NCI-H1694 (cell line): ENCODE results near the gene RPS2.
A peak's percentile ranks its signal among the peaks of the same experiment; 100 is the strongest.

Experiments used
- DNase-seq: peaks from one replicate; lab custom pipeline; 2025; lab: John Stamatoyannopoulos, UW

Gene RPS2

DNA sequence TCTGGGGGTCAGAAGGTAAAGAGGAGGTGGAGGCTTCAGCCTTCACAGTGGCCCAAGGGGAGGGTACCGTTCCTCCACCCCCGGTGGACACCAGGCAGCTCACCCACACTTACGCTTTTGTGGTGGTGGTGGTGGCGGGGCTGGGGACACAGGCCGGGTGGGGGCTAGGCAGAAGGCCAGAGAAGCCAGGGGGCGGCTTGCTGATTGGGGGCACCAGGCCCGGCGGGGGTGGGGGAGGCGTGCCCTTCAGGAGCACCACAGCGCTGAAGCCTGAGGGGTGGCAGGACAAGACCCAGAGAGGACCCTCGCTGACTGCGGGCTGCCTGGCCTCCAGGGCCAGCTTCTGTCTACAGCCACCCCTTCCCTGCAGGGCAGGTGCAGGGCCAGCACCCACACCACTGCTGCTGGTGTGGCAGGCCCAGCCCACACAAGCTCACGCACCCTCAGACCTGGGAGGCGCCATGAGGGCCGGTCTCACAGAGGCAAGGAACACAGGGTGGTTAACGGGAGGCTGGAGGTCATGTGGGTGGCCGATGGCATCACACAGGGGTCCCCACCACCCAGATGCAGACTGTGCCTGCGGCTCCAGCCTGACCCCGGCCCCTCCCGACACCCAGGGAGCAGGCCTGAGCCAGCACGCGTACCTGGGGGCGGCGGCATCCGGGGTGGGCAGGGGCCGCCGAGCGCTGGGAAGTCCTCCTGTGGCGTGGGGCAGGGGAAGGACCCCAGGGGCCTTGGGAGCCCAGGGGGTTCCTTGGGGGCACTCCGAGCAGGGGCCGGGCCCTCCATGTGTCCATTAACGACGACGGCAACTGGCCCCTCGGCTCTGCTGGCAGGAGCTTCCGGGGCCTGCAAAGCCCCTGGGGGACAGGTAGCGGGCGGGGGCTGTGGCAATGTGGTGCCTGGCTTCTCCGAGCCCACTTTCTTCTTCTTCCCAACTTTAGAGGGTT is 34.5 kb upstream of the RPS2 start:
- no peak for DNase-seq

DNA sequence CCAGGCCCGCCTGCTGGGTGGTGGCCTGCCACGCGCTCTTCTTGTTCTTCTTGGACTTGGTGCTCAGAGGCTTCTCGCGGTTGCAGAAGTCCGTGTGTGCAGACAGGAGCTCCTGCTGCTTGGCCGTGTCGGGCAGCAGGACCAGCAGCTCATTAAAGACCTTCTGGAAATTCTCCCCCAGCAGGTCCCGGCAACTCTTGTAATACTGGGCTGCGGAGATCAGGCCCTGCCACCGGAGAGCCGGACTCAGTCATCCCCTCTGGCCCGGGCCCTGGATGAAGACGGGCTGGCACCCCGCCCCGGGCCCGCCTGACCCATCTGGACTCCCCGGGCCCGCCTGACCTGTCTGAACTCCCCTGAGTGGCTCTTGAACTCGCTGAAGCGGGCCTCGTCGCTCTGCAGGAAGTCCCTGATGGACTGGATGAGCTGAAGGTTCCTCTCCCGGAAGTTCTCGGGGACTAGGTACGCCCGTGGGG is 33.8 kb upstream of the RPS2 start:
- no peak for DNase-seq

DNA sequence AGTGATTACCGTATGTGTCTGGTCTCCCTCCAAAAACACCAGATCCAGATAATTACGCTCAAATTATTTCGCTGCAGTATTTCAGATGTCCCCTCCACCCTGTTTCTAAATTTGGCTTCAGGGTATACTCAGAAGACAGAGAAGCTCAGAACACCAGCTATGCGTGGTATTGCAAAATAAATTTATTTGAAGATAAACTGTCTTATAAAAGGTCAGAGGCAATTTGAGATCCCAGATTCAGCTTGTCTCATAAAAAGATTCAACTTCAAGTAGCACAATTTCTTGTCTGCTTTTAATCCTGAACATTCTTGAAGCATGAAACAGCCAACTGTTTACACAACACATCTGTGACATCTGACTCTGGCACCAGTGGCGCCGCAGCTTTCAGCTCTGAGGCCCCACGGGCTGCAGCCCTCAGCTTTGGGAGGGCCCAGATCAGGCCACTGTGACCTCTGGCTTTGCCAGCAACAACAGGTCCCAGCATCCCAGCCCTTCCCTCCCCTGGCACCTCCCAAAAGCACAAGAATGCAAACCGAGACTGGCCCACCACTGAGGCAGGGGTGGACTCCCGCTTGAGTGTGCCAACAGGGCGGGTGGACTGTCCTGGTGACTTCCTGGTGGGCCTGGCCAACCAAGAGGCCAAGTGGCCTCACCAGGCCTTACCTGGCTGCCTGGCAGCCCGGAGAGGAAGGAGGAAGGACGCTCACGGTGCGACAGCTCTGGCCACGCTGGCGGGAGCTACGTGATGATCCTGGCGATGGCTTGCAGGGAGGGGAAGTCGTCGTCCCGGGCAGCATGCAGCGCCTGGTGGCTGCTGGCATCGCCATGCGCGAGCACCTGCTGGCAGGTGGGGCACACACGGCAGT is 33.1 kb upstream of the RPS2 start:
- DNase-seq, result no peak

DNA sequence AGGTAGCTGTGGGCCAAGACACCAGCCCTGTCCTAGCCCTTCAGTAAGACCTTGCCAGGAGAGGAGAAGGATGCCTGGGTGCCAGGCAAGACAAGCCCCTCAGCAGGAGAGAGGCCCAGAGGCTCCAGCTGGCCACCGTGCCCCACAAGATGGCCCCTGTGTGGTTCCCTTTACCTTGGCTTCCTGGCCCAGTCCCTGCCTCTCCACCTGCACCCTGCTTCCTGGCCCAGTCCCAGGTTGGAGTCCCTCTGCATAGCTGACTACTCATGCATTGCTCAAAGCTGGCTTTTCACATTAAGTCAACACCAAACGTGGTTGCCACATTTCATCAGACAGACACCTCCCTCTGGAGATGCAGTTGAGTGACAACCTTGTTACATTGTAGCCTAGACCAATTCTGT is 29.1 kb upstream of the RPS2 start:
- no peak for DNase-seq

- no peak for DNase-seq
These were observed 28.2 kb upstream of the RPS2 start for GRCh38 chr16:1992704-1993317.

- no peak for DNase-seq
These were observed 27.5 kb upstream of the RPS2 start for GRCh38 chr16:1991948-1992703.

DNA sequence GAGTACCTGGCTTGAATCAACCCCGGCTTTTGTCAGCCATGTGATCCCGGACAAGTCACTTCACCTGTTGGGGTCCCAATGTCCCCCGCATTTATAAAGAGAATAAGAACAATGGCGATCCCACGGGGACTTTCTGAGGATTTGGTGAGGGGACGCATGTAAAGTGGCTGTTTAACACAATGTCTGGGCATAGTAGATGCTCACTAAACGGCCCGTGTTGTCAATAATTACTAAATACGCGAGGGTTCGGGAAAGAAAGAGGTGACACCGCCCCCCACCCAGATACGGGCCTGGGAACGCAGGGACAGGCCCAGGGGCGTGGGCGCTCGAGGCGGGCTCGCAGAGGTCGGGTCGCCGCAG is 26.9 kb upstream of the RPS2 start:
- DNase-seq, result no peak

DNA sequence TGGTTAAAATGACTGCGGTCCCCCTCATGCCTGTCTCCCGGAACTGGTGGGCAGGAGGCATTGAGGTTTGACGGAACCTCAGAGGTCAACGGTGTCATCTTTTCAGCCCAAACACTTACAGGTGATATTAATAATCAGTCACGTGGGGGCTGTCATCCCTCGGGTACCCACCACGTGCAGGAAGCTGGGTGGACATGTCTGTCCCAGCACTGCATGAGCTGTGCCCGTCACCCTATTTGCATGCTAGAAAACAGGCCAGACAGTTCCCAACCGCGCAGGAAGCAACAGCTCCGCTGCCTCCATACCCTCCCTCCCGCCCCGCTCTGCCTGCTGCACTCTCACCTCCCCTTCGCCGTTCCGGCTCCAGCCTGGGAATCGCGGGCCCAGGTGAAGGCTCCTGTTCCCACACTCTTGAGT is 26.5 kb upstream of the RPS2 start:
- no peak for DNase-seq

GRCh38 chr16:1990351-1991134 is 25.9 kb upstream of the RPS2 start:
- no peak for DNase-seq

DNA sequence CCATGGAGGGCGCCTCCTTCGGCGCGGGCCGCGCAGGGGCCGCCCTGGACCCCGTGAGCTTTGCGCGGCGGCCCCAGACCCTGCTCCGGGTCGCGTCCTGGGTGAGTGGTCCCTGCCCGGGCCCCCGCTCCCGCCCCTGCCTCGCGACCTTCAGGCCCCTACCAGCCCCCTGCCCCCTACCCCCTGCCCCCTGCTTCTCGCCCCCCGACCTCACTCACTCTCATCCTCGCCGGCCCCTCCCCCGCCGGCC is 25.4 kb upstream of the RPS2 start:
- DNase-seq, result no peak

DNA sequence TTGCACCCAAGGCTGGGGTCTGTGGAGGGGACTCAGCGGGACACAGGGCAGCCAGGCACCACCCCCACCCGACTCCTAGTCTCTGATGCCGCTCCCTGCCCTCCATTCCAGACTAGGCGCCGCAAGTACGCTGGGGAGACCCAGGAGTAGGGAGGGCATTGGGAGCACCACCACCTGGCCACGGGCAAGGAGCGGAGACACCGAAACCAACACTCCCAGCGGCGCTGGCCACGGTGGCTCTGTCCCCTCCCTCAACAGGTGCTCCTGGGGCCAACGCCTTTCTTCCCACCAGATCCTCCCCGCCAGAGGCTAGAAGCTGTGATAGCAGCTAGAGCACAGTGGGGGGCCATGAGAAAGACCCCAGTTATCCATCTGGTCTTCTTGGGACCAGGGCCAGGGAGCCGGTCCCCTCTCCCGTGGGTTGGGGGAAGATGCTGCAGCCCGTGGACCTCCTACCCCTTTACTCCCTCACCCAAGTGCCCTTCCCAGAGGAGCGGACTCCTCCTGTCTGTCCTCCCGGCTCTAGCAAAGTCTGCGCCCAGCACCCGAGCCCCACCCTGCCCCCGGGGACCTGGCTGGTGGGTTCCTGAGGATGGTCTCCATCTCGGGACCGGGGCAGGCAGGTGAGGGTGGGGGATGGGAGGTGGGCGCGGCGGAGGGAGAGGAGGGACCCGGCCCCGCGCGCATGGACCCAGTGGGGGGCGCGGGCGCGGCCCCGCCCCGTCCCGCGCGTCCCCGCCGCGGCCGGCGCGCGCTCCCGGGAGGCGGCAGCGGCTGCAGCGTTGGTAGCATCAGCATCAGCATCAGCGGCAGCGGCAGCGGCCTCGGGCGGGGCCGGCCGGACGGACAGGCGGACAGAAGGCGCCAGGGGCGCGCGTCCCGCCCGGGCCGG is 24.8 kb upstream of the RPS2 start, which contains the start of gene SYNGR3:
TSS of gene SYNGR3 (plus strand) at position 762 of the 892 bp plus-strand sequence. CDS start 133 bp downstream, outside the sequence.
- DNase-seq, result no peak

DNA sequence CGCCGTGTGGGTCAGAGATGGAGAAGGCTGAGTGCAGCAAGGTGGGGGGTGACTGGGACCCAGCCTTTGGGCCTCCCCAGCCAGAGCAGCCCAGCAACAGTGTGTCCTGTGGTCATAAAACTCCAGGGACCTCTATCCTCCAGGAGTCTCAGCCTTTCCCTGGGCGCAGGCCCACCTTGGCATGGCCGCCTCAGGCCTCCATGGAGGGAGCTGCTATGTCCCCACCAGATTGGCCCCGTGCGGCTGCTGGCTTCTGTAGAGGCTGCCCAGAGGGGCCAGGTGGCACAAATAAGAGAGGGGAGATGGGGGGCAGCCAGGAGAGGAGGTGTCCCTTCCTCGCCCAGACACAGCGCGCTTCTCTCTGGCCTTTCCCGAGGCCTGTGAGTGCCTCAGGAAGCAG is 22.6 kb upstream of the RPS2 start:
- DNase-seq, result no peak

DNA sequence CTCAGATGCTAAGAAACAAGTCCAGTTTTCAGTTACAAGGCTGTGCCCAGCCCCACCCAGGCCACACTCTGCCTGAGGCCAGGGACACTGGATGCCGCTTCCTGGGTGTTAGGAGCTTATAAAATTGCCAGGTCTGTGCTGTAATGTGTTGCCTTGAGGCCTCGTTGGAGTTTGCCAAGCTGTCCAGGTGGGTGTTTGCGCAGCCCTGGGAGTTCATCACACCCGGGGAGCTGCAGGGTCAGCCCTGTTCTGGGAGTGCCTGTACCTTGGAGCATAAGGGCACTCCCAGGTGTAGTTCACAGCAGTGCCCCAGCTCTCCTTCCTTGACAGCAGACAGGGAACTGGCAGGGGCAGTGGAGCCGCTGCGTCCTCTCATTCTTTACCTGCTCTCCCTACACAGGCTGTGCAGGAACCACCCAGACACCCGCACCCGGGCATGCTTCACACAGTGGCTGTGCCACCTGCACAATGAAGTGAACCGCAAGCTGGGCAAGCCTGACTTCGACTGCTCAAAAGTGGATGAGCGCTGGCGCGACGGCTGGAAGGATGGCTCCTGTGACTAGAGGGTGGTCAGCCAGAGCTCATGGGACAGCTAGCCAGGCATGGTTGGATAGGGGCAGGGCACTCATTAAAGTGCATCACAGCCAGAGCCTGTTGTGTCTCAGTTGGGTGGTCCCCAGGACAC is 21.0 kb upstream of the RPS2 start:
- no peak for DNase-seq

DNA sequence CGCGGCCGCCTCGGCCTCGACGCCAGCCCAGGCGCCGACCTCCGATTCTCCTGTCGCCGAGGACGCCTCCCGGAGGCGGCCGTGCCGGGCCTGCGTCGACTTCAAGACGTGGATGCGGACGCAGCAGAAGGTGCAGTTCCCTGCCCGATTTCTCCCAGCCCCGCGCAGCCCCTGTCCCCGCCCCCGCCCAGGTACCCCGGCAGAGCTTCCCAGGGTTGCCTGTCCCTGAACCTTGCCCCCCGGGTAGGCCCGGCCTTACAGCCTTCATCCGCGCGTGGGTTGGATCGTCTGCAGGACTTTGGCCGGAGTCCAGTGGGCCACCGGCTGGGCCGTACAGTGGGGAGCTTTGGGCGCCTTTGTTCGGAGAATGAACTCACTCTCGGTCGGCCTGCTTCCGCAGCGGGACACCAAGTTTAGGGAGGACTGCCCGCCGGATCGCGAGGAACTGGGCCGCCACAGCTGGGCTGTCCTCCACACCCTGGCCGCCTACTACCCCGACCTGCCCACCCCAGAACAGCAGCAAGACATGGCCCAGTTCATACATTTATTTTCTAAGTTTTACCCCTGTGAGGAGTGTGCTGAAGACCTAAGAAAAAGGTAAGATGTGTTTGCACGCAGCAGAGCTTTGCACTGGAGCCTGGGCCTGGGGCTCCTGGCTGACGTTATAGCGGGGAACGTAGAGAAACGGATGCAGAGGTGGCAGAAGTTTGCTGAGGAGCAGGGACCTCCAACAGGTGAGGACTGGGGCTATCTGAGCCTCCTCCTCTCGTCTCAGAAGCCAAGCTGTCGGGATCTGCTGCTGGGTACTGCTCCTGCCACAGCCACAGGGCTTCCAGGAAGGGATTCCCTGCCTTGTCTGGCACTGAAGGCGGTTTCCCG is 20.0 kb upstream of the RPS2 start:
- DNase-seq, result no peak

GRCh38 chr16:1983544-1984346 is 19.1 kb upstream of the RPS2 start, which contains the start of gene GFER:
Gene GFER, plus strand, starts transcription at chr16:1984193. Its CDS starts 26 bp downstream, at chr16:1984219.
- peak; percentile 48 for DNase-seq

DNA sequence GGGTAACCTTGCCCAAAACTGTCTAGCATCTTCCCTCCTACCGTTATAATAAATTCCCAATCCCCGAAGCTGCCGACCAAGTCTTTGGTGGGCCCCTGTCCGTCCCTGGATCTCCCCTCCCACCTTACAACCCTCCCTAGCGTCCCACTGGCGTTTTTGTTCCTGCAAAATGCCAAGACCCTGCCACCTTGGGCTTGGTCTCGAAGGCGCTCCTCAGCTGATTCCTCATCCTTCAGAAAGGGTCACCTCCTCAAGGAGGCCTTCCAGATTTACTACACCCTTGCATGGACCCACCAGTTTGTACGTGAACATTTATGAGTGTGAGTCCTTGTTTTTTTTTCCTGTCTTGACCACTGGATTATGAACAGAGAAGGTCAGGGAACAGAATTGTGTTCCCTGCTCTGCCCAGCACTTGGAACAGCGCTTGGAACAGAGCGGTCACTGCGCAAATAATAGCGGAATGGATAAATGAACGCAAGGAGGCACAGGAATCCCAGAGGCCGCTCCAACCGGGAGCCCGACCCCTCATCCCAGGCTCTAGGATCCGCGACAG is 18.4 kb upstream of the RPS2 start:
- no peak for DNase-seq

- no peak for DNase-seq
These were observed 17.4 kb upstream of the RPS2 start for GRCh38 chr16:1982013-1982433.
